Measurements from ENCODE around the gene TLR9.

GRCh38 chr3:52202384-52203077, 22.9 kb downstream of the TLR9 start:
- TF ChIP-seq, protein P1, sequence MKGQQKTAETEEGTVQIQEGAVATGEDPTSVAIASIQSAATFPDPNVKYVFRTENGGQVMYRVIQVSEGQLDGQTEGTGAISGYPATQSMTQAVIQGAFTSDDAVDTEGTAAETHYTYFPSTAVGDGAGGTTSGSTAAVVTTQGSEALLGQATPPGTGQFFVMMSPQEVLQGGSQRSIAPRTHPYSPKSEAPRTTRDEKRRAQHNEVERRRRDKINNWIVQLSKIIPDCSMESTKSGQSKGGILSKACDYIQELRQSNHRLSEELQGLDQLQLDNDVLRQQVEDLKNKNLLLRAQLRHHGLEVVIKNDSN (IDR thresholded peaks at IDR 0.05): no peak
- TF ChIP-seq TAF1 (IDR thresholded peaks at IDR 0.05; ENCODE audit: low read depth) (no peak), YY1 (IDR thresholded peaks at IDR 0.05; ENCODE audit: low read depth) (no peak), TEAD4 (IDR thresholded peaks at IDR 0.05) (no peak), NFIC (IDR thresholded peaks at IDR 0.05) (no peak), REST (IDR thresholded peaks at IDR 0.05; ENCODE audit: low read depth) (no peak), EGR1 (IDR thresholded peaks at IDR 0.05) (no peak), MAX (IDR thresholded peaks at IDR 0.05) (no peak), RAD21 (IDR thresholded peaks at IDR 0.05; ENCODE audit: low read depth) (no peak), FOXM1 (IDR thresholded peaks at IDR 0.05; ENCODE audit: borderline replicate concordance, low read depth) (no peak), CREB1 (IDR thresholded peaks at IDR 0.05; ENCODE audit: low read depth) (no peak), ZBTB7A (IDR thresholded peaks at IDR 0.05; ENCODE audit: low read depth) (no peak), EP300 (IDR thresholded peaks at IDR 0.05; ENCODE audit: borderline replicate concordance) (no peak)

Data from Ishikawa (cell line).